GM12801 (cell line): ENCODE results near the gene MINDY4B.

Experiments
- TF ChIP-seq, protein P1 (sequence below): IDR thresholded peaks from one replicate; pipeline ENCODE4 v1.5.1; 2011; ENCODE audit warnings: control low read depth; ENCODE audit not compliant: insufficient read length; ENCODE audit errors: extremely low read depth

MINDY4B gene

DNA sequence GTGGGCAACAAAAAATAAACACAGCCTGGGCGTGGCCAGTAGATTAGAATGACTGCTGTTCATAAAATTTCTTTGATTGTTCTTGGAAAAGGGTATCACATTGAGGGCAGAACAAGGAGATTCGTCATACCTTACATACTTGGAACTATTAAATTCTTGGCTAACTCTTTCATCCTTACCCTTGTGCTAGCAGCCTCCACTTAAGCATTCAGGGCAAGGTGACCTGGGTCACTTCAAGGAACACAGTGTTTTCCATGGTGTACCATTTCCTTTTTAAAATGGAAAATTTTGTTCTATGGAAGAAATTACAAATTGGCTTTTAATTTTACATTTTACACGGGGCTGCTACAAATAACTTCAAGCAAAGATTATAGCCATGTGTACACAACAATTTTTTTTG lies 60.8 kb downstream of the MINDY4B start:
- TF ChIP-seq, protein P1, sequence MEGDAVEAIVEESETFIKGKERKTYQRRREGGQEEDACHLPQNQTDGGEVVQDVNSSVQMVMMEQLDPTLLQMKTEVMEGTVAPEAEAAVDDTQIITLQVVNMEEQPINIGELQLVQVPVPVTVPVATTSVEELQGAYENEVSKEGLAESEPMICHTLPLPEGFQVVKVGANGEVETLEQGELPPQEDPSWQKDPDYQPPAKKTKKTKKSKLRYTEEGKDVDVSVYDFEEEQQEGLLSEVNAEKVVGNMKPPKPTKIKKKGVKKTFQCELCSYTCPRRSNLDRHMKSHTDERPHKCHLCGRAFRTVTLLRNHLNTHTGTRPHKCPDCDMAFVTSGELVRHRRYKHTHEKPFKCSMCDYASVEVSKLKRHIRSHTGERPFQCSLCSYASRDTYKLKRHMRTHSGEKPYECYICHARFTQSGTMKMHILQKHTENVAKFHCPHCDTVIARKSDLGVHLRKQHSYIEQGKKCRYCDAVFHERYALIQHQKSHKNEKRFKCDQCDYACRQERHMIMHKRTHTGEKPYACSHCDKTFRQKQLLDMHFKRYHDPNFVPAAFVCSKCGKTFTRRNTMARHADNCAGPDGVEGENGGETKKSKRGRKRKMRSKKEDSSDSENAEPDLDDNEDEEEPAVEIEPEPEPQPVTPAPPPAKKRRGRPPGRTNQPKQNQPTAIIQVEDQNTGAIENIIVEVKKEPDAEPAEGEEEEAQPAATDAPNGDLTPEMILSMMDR: no peak

DNA sequence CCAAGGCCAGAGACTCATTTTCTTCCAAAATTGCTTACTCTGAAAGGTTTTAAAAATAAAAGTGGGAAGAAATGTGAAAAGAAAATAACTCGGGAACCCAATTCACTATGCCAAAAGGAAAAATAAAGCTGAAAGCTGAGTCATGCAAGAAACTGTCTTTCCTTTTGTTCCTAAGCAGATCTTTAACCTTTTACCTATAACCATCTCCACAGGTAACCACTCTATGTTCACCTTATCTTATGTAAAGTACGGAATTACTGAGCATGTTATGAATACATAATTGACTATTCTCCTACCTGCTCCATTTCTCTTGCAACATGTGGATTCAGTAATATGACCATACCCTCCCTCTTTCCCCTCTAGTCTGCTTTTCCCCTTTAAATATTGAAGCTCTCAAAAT lies 62.0 kb downstream of the MINDY4B start:
- TF ChIP-seq, protein P1: no peak

DNA sequence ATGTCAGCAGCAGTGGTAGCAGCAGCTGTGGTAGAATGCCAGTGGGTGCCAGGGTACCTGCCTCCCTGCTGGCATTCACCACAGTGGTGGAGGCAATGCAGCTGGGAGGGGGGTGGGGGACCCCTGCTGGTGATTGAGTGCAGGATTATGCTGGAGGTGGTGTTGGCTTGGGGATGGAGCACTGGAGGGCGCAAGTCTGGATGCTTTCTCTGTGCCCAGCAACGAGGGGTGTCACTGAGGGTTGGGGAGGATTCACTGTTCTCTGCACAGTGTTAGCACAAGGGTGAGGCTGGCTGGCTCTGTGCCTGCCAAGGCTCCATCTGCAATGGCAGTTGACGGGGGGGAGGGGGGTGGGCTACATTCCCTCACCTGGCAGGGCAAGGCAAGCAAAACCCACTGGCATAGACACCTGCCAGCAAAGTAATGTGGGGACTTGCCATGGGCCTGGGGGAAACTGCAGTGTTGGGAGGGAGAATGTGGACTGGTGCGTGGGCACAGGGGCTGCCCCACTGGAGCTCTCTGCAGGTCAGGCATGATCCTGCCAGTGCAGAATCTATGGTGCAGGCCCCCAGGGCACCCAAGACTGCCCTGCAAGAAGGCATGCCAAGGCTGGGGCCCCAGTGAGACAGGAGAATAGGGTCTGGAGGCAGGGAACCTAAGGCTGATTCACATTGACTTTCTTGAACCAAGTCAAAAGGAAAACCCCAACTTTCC lies 64.3 kb downstream of the MINDY4B start:
- TF ChIP-seq, protein P1: no peak

DNA sequence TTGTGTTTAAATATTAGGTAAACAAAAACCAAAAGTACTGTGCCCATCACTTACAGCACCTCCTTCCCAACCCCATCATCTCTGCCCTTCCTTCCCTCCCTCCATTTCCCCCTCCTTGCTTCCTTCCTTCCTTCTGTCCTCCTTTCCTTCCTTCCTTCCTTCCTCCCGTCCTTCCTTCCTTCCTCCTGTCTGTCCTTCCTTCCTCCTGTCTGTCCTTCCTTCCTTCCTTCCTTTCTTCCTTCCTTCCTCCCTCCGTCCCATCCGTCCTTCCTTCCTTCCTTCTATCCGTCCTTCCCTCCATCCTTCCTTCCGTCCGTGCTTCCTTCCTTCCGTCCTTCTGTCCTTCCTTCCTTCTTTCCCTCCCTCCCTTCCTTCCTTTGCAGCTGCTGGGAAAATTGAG lies 74.5 kb downstream of the MINDY4B start:
- TF ChIP-seq, protein P1: no peak

DNA sequence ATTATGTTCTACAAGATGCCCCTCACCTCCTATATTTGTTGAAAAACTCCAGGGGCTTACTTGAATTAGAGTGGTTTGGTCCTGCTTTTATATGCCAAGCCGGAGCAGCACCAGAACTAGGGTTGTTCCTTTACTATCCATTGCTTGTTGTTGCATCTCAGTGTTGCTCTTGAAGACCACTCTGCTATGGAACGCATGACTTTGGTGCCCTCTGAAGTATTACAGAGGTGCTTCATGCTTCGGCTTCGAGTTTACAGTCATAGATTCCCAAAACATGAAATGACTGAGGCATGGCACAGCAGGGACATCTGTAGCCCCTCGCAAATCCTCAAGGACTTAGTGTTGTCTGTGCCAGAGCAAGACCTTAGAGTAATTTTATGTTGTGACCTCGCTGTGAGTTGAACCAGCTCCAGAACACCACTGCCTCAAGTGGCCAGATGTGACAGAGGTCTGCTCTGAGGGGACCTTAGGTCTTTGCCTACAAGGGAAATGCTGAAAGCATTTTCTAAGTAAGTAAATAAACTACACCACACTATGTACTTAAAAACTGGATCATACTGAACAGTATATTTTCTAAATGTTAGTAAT lies 75.1 kb downstream of the MINDY4B start:
- TF ChIP-seq, protein P1: no peak

DNA sequence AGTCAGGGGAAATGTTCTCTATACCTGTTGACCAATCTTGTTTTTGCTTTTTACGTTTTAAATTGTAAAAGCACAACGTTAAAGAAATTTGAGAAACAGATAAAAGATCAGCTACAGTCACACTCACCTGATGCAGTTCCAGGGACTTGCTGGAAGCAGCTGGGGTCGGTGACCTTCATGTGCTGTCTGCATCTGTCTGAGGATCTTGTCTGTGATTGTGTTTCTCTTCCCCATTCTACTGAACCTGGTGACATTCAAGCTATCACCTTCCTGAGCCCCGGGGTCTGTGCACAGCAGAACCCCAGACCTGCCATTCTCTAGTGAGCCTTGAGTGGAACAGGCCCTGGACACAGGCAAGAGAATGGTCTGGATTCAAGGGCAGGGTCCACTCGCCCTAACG lies 75.8 kb downstream of the MINDY4B start:
- TF ChIP-seq, protein P1: no peak

DNA sequence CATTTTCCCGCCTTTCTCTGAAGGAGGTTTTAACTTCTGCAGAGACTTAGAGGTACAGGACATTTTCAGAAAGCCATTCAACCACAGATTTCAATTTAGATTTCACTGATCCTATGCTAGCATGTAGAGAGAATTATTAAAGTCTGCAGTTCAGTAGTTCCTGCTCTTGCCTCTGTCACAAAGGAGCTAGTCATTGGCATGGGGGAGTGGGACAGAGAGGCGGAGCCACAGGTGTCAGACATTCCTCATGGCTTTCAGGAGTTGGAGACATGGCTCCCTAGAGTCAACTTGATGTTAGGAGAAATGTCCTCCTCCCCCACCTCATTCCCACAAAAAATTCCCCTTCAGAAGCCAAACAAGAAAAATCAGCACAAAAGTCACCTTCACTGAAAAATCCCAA lies 76.2 kb downstream of the MINDY4B start:
- TF ChIP-seq, protein P1: no peak
